ENCODE measurements around the gene NCOA5. TPM values are rescaled to one million over a fixed set of nuclear protein-coding genes. Genes with fewer than 3 reads are reported as not detected.

The NCOA5 gene
- total and polyA plus RNA-seq, 5 experiments from 2014 or later = 13.0 to 43.9 (median 36.0) TPM

GRCh38 chr20:46013322-46013828 is 76.4 kb downstream of the NCOA5 start:
- Mint-ChIP-seq H3K36me3 (peaks cover 0 to 11% (median 8%) of the 10 kb centered on the region in 3 donors), H3K4me3 (peak overlapping the region in 8 of 10 donors; percentile 24 to 67 (median 55)), H3K27ac (peak overlapping the region in 2 of 10 donors; percentile 38 to 43), H3K4me1 (peaks cover 29 to 59% (median 52%) of the 10 kb centered on the region in 4 donors), H3K9me3 (peaks cover 0 to 5% (median 0%) of the 10 kb centered on the region in 9 donors), H3K27me3 (peaks cover 43 to 82% (median 65%) of the 10 kb centered on the region in 5 donors)
- ATAC-seq (no peak), DNase-seq (no peak)
- POLR2A ChIA-PET = interaction anchor here (0.9 to 1.6 kb wide), 3 partner anchors 26 to 84 kb away, joined by 3 to 7 read pairs (median 4); partner anchors contain the start of gene PCIF1

- no peak for DNase-seq
- Mint-ChIP-seq H3K4me1 (peaks cover 33 to 64% (median 57%) of the 10 kb centered on the region in 4 donors), H3K9me3 (peaks cover 0 to 5% (median 0%) of the 10 kb centered on the region in 9 donors), H3K27me3 (peaks cover 44 to 82% (median 64%) of the 10 kb centered on the region in 5 donors), H3K27ac (peak overlapping the region in 4 of 10 donors; percentile 38 to 81 (median 62)), H3K4me3 (peak overlapping the region in 9 of 10 donors; percentile 21 to 71 (median 54)), H3K36me3 (peaks cover 0 to 11% (median 8%) of the 10 kb centered on the region in 3 donors)
- POLR2A ChIA-PET = interaction anchor here (0.9 to 1.2 kb wide), 2 partner anchors 78 to 84 kb away, joined by 3 to 4 read pairs; partner anchors contain the start of gene PCIF1
- no peak for ATAC-seq
Measured at GRCh38 chr20:46012921-46013320, 76.8 kb downstream of the NCOA5 start.

- DNase-seq = peak in 3 of 10 donors; percentile 23 to 67 (median 35)
- H3K27me3 Mint-ChIP-seq = peaks cover 44 to 84% (median 65%) of the 10 kb centered on the region in 5 donors
- peaks cover 0 to 11% (median 8%) of the 10 kb centered on the region in 3 donors for H3K36me3 Mint-ChIP-seq
- peaks cover 0 to 5% (median 0%) of the 10 kb centered on the region in 9 donors for H3K9me3 Mint-ChIP-seq
- peak overlapping the region in 9 of 10 donors; percentile 33 to 76 (median 62) for H3K4me3 Mint-ChIP-seq
- H3K27ac Mint-ChIP-seq = peak overlapping the region in 5 of 10 donors; percentile 49 to 95 (median 71)
- peaks cover 37 to 73% (median 63%) of the 10 kb centered on the region in 4 donors for H3K4me1 Mint-ChIP-seq
- POLR2A ChIA-PET = interaction anchor here (1.6 kb wide), 1 partner anchor 40 kb away, joined by 4 read pairs; no protein-coding TSS in a partner anchor
- no peak for ATAC-seq
Measured at GRCh38 chr20:46011631-46012482, 77.9 kb downstream of the NCOA5 start.

Other genes with a start within 250 kb of the NCOA5 start
- gene ACOT8, start 232.6 kb downstream of the NCOA5 start, total RNA-seq = 10 to 100 TPM; 29.6 to 33.3 TPM
- 10 to 100 TPM; 37.5 to 46.2 (median 38.4) TPM for gene ACOT8, start 232.6 kb downstream of the NCOA5 start, polyA plus RNA-seq
- 1 to 10 TPM; 4.3 to 4.4 TPM for gene ZSWIM3, start 232.3 kb downstream of the NCOA5 start, total RNA-seq
- gene ZSWIM3, start 232.3 kb downstream of the NCOA5 start, polyA plus RNA-seq = 1 to 10 TPM in 1 of 3 donors, under 1 TPM in 2; 0.35 to 2.1 (median 0.65) TPM
- gene ZSWIM1, start 208.7 kb downstream of the NCOA5 start, total RNA-seq = 10 to 100 TPM; 16.5 to 17.6 TPM
- 1 to 10 TPM in 2 of 3 donors, under 1 TPM in 1; 0.96 to 9.8 (median 1.7) TPM for gene ZSWIM1, start 208.7 kb downstream of the NCOA5 start, polyA plus RNA-seq
- gene SPATA25, start 202.3 kb downstream of the NCOA5 start, total RNA-seq = 1 to 10 TPM; 4.1 to 4.8 TPM
- gene SPATA25, start 202.3 kb downstream of the NCOA5 start, polyA plus RNA-seq = under 1 TPM in 2 of 3 donors, not detected in 1; 0.24 to 0.42 TPM
- gene NEURL2, start 198.8 kb downstream of the NCOA5 start, total RNA-seq = 1 to 10 TPM; 5.0 to 5.9 TPM
- gene NEURL2, start 198.8 kb downstream of the NCOA5 start, polyA plus RNA-seq = 1 to 10 TPM in 2 of 3 donors, under 1 TPM in 1; 0.53 to 2.2 (median 1.8) TPM
- 10 to 100 TPM; 79.1 to 82.7 TPM for gene CTSA, start 198.6 kb downstream of the NCOA5 start, total RNA-seq
- 100 to 1,000 TPM in 1 of 3 donors, 10 to 100 TPM in 2; 79.5 to 128 (median 90.5) TPM for gene CTSA, start 198.6 kb downstream of the NCOA5 start, polyA plus RNA-seq
- gene PLTP, start 177.8 kb downstream of the NCOA5 start, total RNA-seq = under 1 TPM in 1 of 2 experiments, not detected in 1; 0.27 TPM
- gene PLTP, start 177.8 kb downstream of the NCOA5 start, polyA plus RNA-seq = 1 to 10 TPM in 1 of 3 donors, under 1 TPM in 2; 0.18 to 2.2 (median 0.68) TPM
- 10 to 100 TPM; 77.7 to 83.3 TPM for gene PCIF1, start 155.3 kb downstream of the NCOA5 start, total RNA-seq
- gene PCIF1, start 155.3 kb downstream of the NCOA5 start, polyA plus RNA-seq = 10 to 100 TPM; 60.8 to 94.2 (median 78.7) TPM
- 10 to 100 TPM; 53.1 to 56.2 TPM for gene ZNF335, start 117.8 kb downstream of the NCOA5 start, total RNA-seq
- gene ZNF335, start 117.8 kb downstream of the NCOA5 start, polyA plus RNA-seq = 10 to 100 TPM in 1 of 3 donors, 1 to 10 TPM in 2; 6.4 to 13.2 (median 7.8) TPM
- 1 to 10 TPM in 1 of 2 experiments, under 1 TPM in 1; 0.75 to 1.3 TPM for gene MMP9, start 81.1 kb downstream of the NCOA5 start, total RNA-seq
- not detected for gene MMP9, start 81.1 kb downstream of the NCOA5 start, polyA plus RNA-seq
- 1 to 10 TPM; 1.0 to 1.5 TPM for gene SLC12A5, start 60.7 kb downstream of the NCOA5 start, total RNA-seq
- under 1 TPM in 1 of 3 donors, not detected in 2; 0.83 TPM for gene SLC12A5, start 60.7 kb downstream of the NCOA5 start, polyA plus RNA-seq
- 10 to 100 TPM; 10.1 to 11.8 TPM for gene CD40, start 28.4 kb upstream of the NCOA5 start, total RNA-seq
- gene CD40, start 28.4 kb upstream of the NCOA5 start, polyA plus RNA-seq = 1 to 10 TPM; 2.0 to 4.3 (median 3.1) TPM
- not detected for gene CDH22, start 218.5 kb upstream of the NCOA5 start, total RNA-seq
- gene CDH22, start 218.5 kb upstream of the NCOA5 start, polyA plus RNA-seq = not detected